ENCODE measurements around the gene FOXA3.

Gene FOXA3

GRCh38 chr19:45874620-45874966 lies 10.5 kb downstream of the FOXA3 start:
- DNase-seq: no peak

GRCh38 chr19:45876161-45876410 lies 12.0 kb downstream of the FOXA3 start:
- no peak for DNase-seq

GRCh38 chr19:45876411-45877197 lies 12.5 kb downstream of the FOXA3 start:
- peak; percentile 76 for DNase-seq

GRCh38 chr19:45878043-45878794 lies 14.1 kb downstream of the FOXA3 start:
- no peak for DNase-seq

- DNase-seq: no peak
Observed at GRCh38 chr19:45879055-45879454, 14.9 kb downstream of the FOXA3 start.

GRCh38 chr19:45879971-45880370 lies 15.8 kb downstream of the FOXA3 start:
- DNase-seq: no peak

GRCh38 chr19:45881082-45881908 lies 17.2 kb downstream of the FOXA3 start:
- DNase-seq: no peak

- no peak for DNase-seq
Observed at GRCh38 chr19:45881909-45882528, 17.9 kb downstream of the FOXA3 start.

GRCh38 chr19:45882652-45883585 lies 18.8 kb downstream of the FOXA3 start:
- DNase-seq: peak; percentile 80

GRCh38 chr19:45883586-45883880 lies 19.4 kb downstream of the FOXA3 start:
- no peak for DNase-seq

GRCh38 chr19:45883881-45884681 lies 20.0 kb downstream of the FOXA3 start:
- DNase-seq: no peak

- DNase-seq: peak; percentile 28
Observed at GRCh38 chr19:45884682-45885555, 20.8 kb downstream of the FOXA3 start.

GRCh38 chr19:45885556-45886426 lies 21.7 kb downstream of the FOXA3 start, which contains the start of gene IRF2BP1:
IRF2BP1 (minus strand) TSS chr19:45886141; CDS start chr19:45885774, 367 bp downstream.
- DNase-seq: peak; percentile 93

GRCh38 chr19:45886427-45887199 lies 22.5 kb downstream of the FOXA3 start:
- DNase-seq: peak; percentile 94

GRCh38 chr19:45887200-45887710 lies 23.1 kb downstream of the FOXA3 start:
- DNase-seq: no peak

- DNase-seq: no peak
Observed at GRCh38 chr19:45889210-45889885, 25.2 kb downstream of the FOXA3 start.

GRCh38 chr19:45890877-45891276 lies 26.8 kb downstream of the FOXA3 start:
- DNase-seq: no peak
